KG1 (cell line): ENCODE measurements around the gene KCNC3.

Source experiments
- DNase-seq: peaks from one replicate; lab custom pipeline; 2025; lab: John Stamatoyannopoulos, UW

The KCNC3 gene

DNA sequence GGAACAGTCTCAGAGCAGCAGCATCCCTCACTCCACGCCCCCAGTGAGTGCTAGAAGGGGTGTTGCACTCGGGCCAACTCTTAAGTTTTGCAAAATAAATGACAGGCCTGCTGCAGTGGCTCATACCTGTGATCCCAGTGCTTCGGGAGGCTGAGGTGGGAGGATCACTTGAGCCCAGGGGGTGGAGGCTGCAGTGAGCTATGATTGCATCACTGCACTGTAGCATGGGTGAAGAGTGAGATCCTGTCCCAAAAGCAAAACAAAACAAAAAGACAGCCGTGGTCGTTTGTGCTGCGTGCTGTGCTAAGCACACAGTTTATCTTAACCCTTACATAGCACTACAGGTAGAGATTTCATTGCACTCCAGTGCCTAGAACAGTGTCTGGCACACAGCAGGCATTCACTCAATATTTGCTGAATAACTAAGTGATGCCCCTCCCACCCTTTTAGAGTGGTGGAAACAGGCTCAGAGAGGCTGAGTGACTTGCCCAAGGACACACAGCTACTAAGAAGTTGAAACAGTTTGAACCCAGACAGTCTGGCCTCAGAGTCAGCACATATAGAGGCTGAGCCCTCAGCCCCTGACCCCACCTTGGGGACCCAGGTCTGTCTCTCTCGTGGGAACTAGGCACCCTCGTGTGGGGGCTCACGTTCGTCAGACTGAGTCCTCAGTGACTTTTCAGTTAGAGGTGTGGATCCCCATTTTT lies 18.3 kb downstream of the KCNC3 start:
- no peak for DNase-seq

DNA sequence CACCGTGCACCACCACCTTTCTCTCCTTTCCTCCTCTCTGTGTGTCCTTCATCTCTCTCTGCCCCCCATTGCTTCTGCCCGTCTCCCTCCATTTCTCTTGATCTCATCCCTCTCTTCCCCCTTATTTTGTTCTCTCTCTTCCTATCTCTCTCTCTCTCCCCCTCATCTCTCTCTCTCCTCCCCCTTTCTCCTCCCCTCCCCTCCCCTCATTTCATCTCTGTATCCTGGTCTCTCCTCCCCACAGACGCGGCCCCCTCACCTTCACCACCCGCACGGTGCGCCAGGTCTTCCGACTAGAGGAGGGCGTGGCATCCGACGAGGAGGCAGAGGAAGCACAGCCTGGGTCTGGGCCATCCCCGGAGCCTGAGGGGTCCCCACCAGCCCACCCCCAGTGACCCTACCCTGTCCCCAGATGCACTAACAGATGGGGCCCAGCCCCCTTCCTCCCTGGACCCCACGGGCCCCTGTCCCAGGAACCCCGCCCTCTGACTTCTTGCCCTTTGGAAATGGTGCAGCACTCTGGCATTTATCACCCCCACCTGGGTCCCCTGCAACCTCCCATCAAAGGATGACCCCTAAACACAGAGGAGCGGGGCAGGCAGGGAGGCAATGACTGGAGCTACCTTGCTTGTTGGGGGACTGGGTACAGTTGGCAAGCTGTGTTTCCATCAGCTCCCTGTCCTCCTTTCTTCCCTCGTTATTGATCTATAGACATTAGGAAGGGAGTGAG lies 19.6 kb downstream of the KCNC3 start:
- no peak for DNase-seq

DNA sequence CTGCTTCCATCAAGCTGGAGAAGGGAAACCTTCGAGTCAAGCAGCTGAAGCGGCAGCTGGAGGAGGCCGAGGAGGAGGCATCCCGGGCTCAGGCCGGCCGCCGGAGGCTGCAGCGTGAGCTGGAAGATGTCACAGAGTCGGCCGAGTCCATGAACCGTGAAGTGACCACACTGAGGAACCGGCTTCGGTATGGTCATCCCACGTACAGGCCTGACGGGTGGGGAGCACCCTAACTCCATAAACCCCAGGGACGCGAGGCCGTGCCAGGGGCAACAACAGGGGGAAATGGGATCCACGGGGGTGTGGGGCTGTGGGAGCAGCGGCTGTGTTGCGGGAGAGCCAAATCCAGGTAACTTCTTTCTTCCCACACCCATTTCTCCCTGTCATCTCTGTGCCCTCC lies 20.2 kb downstream of the KCNC3 start:
- DNase-seq = no peak

DNA sequence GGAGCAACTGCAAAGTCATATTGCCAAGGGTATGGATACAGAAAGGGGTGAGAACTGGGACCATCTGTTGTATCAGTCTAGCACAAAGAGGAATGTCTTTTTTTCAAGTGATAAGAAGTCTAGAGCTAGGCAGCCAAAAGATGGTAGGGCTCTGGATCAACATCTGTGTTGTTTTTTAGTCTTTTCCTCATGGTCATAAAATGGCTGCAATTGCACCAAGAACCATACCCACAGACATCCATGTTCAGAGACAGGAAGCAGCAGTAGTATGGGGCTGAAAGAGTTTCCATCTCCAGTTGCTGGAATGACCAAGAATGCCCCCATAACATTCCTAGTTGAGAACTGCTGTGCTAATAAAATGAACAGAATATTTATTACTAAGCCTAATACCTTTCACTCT lies 25.6 kb downstream of the KCNC3 start:
- no peak for DNase-seq

DNA sequence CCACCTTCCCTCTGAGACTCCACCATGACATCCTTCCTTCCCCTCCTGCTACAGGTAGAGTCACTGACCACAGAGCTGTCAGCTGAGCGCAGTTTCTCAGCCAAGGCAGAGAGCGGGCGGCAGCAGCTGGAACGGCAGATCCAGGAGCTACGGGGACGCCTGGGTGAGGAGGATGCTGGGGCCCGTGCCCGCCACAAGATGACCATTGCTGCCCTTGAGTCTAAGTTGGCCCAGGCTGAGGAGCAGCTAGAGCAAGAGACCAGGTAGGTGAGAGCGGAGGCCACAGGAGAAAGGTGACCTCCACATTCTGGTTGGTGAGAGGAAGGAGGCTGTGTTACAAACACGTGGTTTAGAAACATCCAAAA lies 27.6 kb downstream of the KCNC3 start:
- no peak for DNase-seq

DNA sequence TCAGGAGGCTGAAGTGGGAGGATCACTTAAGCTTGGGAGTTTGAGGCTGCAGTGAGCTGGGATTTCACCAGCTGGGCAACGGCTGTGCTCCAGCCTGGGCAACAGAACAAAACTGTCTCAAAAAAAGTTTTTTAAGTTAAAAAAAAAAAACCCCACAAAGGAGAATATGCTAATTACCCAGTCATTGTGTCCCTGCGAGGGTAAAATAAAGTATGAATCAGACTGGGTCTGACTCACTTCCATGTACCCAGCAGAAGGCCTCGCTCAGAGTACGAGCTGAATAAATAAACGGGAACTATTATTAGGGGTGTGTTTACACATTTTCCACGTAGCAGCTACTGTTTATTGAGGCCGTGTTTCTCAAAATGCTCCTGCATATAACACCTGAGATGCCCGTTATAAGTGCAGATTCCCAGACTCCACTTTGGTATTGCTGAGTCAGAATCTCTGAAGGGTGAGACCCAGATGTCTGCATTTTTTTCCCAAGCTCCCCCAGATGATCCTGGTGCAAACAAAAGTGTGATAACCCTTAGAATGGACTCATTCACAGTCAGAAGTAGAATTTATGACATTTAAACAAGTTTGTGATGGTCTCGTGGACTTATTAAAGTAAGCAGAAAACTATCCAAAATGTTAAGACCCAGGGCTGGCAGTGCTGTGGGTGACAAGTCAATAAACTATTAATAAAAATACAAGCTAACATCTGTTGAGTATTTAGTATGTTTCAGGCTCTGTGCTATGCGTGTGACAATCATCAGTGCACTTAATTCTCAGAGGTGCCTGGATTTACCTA lies 28.2 kb downstream of the KCNC3 start:
- no peak for DNase-seq

DNA sequence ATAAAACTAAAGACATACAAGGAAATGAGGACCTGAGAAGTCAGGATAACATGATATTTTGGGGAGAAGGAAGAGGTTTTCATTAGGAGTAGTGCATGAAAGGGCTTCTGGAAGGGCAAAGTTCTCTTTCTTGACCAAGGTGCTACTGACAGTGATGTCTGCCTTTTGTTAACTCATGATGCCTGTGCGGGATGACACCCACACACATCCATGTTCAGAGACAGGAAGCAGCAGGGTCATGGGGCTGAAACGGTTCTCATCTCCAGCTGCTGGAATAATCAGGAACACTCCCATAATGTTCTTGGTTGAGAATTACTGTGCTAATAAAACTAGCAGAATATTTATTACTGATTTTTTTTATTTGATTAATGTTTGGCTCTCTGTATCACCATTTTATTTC lies 29.1 kb downstream of the KCNC3 start:
- no peak for DNase-seq

DNA sequence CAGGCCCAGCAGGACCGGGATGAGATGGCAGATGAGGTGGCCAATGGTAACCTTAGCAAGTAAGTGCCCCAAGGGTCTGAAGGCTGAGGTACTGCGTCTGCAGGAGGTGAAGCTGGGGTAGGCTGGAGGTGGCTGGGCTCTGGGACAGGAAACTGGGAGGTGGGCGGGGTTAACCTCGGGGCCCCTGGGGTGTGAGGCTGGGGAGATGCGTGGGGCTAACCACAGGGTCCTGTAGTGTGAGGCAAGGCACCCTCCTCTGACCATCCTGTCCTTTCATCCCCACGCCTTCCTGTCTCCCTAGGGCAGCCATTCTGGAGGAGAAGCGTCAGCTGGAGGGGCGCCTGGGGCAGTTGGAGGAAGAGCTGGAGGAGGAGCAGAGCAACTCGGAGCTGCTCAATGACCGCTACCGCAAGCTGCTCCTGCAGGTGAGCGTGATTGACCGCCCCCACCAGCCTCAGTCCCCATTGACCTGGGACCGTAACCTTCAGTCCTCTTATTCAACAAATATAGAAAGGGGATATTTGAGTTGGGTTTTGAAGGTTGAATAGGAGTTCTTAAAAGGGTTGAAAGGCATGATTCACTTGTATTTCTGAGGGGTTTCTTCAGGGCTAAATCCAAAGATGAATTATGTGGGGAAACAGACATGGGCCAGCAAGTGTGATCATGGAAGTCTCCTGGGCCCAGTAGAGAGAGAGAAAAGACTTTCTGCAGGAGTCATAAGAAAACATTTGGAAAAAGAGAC lies 35.7 kb downstream of the KCNC3 start:
- no peak for DNase-seq

DNA sequence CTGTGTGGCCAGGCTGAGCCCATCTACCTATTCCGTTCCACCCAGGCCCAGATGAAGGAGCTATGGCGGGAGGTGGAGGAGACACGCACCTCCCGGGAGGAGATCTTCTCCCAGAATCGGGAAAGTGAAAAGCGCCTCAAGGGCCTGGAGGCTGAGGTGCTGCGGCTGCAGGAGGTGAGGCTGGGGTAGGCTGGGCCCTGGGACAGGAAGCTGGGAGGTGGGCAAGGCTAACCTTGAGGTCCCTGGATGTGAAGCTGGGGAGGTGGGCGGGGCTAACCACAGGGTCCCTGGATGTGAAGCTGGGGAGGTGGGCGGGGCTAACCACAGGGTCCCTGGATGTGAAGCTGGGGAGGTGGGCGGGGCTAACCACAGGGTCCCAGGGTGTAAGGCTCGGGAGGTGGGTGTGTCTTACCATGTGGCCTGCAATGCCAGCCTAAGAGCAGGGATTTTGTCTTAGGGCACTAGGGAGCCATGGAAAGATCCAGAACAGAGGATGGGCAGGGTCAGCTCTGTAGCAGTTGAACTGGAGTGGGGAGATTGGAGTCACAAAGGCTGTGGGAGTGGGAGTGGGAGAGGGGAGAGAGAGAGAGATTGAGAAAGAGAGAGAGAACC lies 36.9 kb downstream of the KCNC3 start:
- DNase-seq = no peak

DNA sequence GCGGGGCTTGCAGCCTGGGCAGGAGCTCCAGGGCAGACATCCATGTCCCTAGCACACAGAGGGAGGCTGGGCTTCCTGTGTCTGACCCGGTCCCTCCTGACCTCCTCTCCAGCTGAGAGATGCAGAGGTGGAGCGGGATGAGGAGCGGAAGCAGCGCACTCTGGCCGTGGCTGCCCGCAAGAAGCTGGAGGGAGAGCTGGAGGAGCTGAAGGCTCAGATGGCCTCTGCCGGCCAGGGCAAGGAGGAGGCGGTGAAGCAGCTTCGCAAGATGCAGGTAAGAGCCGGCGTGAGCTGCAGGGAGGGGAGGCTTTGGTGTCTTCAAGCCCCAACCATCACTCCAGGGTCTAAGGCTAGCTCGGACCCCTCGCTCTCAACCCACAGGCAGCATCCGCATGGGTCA lies 38.4 kb downstream of the KCNC3 start:
- no peak for DNase-seq

DNA sequence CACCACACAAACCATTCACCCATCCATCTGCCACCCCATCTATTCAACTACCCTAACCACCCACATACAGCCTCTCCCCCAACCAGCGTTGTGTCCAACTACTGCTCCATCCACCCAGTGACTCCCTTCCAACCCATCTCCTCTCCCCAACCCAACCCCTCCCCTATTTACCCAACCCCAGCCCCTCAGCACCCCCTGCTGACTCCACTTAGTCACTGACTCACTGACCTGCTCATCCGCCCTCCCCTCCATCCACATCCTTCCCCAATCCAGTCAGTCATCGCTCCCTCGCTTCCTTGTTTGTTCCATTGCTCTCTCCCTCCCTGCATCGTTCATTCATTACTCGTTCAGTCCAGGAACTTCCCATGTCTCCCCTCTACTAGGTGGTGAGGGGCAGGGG lies 39.2 kb downstream of the KCNC3 start:
- no peak for DNase-seq

DNA sequence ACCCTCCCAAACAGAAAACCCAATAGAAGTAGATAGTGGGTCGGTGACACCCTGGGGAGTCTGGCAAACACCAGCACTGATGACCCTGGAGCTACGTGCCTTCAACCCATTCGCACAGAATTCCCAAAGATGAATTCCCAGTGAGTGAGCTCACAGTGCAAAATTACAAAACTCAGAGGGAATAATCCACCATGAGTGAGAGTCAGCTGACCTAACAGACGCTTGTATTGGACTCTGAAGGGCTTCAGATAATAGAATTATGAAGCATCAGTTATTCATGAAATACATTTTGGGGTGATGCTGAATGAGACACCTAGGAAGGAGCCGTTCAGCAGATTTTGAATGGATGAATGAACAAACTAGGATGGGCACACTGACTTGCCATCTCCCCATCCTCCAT lies 40.2 kb downstream of the KCNC3 start:
- no peak for DNase-seq

DNA sequence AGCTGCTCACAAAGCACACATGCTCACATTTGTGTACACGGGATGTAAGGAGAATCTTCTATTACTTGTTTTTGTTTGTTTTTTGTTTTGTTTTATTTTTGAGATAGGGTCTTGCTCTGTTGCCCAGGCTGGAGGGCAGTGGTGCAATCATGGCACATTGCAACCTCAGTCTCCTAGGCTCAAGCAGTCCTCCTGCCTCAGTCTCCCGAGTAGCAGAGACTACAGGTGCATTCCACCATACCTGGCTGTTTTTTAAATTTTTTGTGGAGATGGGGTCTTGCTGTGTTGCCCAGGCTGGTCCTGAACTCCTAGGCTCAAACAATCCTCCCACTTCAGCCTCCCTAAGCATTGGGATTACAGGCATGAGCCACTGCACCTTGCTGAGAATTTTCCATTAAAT lies 41.8 kb downstream of the KCNC3 start:
- DNase-seq = no peak

DNA sequence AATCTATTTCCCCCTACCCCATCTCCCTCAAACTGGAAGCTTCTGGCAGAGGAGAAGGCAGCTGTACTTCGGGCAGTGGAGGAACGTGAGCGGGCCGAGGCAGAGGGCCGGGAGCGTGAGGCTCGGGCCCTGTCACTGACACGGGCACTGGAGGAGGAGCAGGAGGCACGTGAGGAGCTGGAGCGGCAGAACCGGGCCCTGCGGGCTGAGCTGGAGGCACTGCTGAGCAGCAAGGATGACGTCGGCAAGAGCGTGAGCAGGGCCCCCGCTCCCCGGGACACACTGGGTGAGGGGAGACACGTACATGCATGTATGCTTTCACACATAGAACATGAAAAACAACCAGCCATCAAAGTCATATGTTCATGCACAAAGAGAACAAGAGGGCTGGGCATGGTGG lies 42.7 kb downstream of the KCNC3 start:
- DNase-seq = no peak

DNA sequence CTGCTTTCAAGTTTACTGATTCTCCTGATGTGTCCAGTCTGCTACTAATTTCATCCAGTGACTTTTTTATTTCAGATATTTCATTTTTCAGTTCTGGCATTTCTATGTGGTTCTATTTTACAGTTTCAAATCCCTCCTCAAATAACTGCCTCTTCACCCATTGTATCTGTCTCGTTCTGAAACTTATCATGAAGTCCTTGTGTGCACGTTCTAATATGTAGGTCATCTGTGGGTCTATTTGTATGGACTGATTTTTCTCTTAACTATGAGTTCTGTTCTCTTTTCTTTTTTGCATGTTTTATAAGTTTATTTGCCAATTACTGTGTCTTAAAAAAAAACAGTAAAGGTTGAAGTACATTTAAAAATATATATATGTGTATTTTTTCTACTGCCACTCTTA lies 43.3 kb downstream of the KCNC3 start:
- no peak for DNase-seq

DNA sequence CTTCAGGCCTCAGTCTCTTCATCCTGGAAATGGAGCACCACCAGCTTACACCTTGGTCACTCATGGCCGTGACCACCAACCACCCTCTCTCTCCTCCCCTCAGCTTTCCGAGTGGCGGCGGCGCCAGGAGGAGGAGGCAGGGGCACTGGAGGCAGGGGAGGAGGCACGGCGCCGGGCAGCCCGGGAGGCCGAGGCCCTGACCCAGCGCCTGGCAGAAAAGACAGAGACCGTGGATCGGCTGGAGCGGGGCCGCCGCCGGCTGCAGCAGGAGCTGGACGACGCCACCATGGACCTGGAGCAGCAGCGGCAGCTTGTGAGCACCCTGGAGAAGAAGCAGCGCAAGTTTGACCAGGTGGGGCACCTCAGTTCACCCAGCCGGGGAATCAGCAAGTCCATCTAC lies 47.7 kb downstream of the KCNC3 start:
- no peak for DNase-seq

DNA sequence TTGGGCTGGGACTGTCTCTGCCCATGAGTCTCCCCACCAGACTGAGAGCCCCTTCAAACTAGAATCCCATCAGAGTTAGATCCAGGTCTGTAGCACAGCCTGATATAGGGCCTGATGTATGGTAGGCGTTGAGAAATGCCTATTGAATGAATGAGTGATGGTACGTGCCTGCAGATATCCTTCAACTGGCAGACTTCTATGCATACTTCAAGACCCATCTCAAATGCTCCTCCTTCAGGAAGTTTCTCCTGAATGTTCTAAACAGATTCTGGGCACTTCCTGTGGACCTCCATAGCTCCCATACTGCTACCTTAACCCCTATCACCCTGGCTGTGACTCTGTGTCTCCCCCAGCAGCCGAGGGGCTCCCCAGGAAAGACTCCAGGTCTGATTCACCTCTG lies 48.2 kb downstream of the KCNC3 start:
- DNase-seq = no peak

DNA sequence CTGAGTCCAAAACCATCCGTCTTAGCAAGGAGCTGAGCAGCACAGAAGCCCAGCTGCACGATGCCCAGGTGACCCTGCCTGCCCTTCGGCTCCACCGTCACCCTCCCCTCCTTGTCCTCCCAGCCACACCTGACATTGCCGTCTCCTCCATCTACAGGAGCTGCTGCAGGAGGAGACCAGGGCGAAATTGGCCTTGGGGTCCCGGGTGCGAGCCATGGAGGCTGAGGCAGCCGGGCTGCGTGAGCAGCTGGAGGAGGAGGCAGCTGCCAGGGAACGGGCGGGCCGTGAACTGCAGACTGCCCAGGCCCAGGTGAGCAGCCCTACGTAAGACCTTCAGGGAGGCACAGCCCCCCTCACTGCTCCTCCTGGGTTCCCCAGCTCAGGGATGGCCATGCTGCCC lies 49.1 kb downstream of the KCNC3 start:
- no peak for DNase-seq

DNA sequence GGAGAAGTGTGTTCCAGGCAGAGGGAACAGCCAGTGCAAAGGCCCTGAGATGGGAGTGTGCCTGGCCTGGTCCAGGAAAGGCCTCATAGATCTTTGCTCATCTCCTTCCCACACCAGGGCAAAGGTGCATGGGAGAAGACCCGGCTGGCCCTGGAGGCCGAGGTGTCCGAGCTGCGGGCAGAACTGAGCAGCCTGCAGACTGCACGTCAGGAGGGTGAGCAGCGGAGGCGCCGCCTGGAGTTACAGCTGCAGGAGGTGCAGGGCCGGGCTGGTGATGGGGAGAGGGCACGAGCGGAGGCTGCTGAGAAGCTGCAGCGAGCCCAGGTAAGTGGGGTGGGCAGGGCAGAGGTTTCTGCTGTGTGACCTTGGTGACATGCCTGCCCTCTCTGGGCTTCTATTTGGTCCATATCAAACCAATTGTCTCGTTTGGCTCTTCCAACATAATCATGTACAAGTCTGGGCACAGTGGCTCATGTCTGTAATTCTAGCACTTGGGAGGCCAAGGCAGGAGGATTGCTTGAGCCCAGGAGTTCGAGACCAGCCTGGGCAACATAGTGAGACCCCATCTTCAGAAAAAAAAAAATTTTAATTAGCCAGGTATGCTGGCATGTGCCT lies 51.1 kb downstream of the KCNC3 start:
- DNase-seq = no peak

DNA sequence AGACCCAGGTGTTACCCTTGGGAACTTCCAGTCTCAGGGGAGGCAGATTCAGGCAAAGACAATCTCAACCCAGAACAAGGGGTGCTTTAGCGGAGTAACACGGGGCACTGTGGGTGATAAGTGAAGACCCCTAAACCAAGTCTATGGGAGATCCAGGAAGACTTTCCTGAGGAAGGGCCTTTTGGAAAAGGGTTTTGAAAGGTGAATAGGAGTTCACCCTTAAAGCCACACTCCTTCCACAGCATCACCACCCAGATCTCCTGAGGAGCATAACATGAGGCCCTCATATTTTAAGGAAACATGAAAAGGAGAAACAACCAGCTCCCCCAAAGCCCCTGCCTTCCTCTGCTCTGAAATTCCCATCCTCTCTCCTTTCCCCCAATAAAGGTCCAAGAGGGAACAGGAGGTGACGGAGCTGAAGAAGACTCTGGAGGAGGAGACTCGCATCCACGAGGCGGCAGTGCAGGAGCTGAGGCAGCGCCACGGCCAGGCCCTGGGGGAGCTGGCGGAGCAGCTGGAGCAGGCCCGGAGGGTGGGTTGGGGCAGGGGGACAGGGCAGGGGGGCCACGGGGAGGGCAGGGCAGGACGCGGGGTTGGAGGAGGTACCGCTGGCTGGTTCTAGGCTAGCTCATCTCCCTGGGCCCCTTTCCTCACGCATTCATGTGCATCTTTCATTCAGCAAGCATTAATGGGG lies 52.7 kb downstream of the KCNC3 start:
- no peak for DNase-seq
